OCI-LY1 (cell line): Measurements from ENCODE around the gene FAM43A.
A peak's percentile ranks its signal among the peaks of the same experiment; 100 is the strongest.

Experiments
- CTCF ChIP-seq: fragments of 200-600 bp; sonication (generic), shearing (Covaris generic); IDR thresholded peaks from 2 replicates; pipeline ENCODE4 v1.5.1; 2017; ENCODE audit warnings: mild to moderate bottlenecking, antibody characterized with exemption, low read length, moderate library complexity, mixed read lengths
- EZH2 ChIP-seq: fragments of 200-600 bp; sonication (generic), shearing (Covaris generic); IDR thresholded peaks from 2 replicates; pipeline ENCODE4 v1.8.0; 2017; ENCODE audit warnings: borderline replicate concordance, mixed run types, mild to moderate bottlenecking, antibody characterized with exemption, low read length, moderate library complexity, mixed read lengths

- TF ChIP-seq CTCF = peak; percentile 93
- no peak for TF ChIP-seq EZH2
Measured at GRCh38 chr3:194671511-194671899, 14.2 kb upstream of the FAM43A start.
